ENCODE measurements around the gene KLRC3.
A peak's percentile ranks its signal among the peaks of the same experiment; 100 is the strongest.
"Not testable (repeated sequence)": the region's sequence is repeated elsewhere in the genome, so short reads cannot be mapped to it uniquely, and the experiment has no call there.

The KLRC3 gene

DNA sequence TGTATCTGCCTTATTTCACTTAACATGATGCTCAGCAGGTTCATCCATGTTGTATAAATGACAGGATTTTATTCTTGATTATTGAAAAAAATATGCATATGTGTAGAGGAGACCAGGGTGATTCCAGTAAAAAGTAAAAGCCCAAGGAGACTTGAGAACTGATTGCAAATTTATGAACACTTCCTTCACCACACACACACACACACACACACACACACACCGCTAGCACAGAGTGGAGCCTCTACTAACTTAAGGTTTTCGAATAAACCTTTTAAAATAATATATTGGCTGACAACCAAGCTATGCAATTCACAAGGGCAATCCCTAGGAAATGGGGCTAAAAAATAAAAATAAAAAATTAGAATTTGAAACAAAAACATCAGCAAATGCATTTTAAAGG, 22.2 kb downstream of the KLRC3 start:
- no peak for DNase-seq

DNA sequence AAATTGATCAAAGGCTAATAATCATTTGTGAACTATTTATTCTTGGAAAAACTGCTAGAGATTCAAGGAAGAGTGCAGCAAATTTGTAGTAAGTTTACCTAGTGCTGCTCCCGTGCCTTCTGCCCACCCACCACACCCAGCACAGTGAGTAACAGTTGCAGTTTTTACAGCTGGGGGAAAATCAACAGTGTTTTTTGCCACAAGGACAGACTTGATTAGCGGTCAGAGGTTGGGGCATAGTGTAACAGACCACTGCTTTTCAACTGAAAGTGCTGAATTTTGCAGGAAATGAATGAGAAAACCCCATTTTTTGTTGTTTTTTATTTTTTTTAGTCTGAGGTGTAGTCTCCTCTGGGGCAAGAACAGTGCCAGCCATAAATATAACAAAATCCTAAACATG, 23.1 kb downstream of the KLRC3 start:
- no peak for DNase-seq

- not testable (repeated sequence) for DNase-seq
Observed at GRCh38 chr12:10396176-10396575, 24.2 kb downstream of the KLRC3 start.

DNA sequence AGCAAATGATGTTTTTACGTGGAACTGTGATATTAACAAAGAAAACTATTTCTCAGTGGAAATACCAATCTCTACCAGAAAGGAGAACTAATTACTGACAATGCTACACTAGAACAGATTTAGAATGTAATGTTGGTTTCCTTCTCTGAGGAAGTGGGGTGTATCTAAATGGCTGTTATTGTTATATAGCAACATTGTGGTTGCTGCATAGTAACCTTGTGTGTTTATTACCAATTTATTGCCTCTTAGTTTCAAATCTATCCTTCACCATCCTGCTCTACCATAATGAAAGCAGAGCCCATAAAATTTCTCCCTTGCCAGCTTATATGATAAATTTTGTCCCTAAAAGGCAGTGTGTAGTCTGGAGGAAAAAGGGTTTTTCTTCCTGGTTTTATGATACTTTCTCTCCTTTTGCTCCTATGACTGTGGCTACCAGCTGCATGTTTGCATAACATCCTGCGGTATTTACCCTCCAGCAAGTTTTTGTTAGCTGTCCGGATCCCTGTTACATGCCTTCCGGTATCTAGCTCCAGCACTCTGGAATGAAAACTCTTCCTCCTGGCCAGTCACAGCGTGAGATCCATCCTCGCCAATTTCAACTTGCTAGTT, 24.9 kb downstream of the KLRC3 start:
- DNase-seq: peak; percentile 46

- not testable (repeated sequence) for DNase-seq
Observed at GRCh38 chr12:10394531-10395152, 25.8 kb downstream of the KLRC3 start.

DNA sequence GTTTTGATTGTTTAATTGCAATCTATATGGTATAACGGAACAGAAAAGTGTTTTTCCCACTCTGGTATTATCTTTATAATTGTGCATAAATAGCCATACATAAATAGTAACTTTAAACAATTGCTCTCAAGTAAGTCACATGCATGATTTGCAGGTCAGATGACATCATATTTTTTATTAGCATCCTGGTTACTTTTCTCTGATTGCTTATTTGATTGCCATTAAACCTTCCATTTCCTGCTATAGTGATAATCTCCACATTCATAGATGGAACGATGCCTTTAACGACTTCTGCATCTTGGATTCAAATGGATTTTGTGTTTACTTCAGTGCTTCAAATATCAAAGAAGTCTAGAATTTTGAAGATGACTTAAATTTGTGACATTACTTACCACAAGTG, 27.1 kb downstream of the KLRC3 start:
- DNase-seq: no peak

DNA sequence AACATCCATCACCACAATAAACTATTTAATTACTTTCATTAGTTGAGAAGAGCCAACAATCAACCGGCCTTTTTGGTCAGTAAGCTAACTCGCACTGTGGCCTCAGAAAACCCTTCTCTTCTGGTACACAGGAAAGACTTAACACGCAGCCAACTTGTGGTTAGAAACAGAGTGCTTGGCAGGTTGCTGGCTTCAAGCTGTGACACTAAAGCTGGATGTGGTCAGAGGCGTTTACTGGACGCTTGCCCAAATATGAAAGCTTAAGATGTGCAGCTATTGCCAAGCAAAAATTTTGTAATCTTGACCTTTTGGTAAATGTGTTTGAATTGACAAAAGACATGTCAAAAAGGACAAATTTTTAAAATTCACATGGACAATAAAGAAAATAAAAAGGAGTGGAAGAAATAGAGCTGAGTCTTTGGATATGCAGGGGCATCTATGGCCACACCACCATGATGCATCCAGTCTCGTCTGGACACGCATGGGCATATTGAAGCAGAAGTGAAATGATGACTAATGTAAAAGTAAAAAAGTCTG, 27.9 kb downstream of the KLRC3 start:
- peak; percentile 55 for DNase-seq

GRCh38 chr12:10390991-10391390, 29.4 kb downstream of the KLRC3 start:
- DNase-seq: not testable (repeated sequence)

DNA sequence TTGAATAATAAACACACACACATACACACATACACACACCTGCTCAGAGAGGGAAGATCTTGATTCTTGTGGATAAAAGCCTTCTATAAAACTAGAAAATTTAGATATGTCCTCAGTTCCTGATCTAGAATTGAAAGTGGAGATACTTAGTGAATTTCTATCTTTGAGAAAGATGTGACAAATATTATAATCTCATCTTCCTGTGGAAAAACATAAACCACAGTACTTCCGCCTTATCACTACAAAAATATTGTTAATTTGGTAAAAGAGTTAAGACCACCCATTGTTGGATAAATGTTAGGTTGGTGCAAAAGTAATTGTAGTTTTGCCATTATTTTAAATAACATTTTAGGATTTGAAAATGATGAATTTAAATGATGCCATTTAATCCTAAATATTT, 30.5 kb downstream of the KLRC3 start, which contains the start of gene KLRK1:
Gene KLRK1 (minus strand): TSS at position 138 of the 400 bp plus-strand sequence. CDS start 1,231 bp downstream, outside the sequence.
- no peak for DNase-seq

- DNase-seq: no peak
Observed at GRCh38 chr12:10388624-10389413, 31.6 kb downstream of the KLRC3 start.

- DNase-seq: not testable (repeated sequence)
Observed at GRCh38 chr12:10387498-10387897, 32.9 kb downstream of the KLRC3 start.

- DNase-seq: no peak
Observed at GRCh38 chr12:10386857-10387256, 33.5 kb downstream of the KLRC3 start.

- no peak for DNase-seq
Observed at GRCh38 chr12:10385166-10385613, 35.2 kb downstream of the KLRC3 start.

DNA sequence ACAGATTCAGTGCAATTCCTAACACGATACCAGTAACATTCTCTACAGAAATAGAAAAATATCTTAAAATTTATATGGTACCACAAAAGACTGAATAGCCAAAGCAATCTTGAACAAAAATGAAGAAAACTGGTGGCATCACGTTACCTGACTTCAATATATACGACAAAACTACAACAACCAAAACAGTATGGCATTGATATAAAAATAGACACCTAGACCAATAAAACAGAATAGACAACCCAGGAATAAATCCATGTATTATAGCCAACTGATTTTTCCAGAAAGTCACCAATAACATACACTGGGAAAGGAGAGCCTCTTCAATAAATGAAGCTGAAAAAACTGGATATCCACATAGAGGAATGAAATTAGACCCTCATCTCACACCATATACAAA, 36.2 kb downstream of the KLRC3 start:
- no peak for DNase-seq

DNA sequence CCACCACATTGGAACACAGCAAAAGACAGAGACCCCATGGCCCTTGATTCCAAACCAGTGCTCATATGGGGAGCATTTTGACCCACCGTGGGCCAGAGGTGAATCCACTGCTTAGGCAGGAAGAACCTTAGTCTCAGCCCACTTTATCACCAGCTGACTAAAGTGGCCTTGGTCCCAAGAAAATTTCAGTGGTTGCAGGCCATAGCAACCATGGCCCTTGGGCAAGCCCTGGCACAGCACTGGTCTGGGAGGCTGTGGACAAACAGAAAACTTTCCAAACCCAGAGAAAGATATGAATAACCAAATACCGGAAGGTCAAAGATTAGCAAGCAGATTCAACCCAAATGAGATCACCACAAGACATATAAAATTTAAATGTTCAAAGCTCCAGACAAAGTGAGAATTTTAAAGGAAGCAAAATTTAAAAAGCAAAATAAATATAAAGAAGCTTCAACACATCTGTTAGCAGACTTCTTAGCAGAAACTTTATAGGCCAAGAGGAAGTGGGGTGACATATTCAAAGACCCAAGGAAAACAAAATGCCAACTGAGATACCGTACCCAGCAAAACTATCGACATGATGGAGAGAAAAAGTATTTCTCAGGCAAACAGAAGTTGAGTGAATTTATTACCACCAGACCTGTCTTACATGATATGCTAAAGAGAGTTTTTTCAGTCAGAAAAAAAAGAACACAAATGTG, 38.3 kb downstream of the KLRC3 start:
- no peak for DNase-seq

DNA sequence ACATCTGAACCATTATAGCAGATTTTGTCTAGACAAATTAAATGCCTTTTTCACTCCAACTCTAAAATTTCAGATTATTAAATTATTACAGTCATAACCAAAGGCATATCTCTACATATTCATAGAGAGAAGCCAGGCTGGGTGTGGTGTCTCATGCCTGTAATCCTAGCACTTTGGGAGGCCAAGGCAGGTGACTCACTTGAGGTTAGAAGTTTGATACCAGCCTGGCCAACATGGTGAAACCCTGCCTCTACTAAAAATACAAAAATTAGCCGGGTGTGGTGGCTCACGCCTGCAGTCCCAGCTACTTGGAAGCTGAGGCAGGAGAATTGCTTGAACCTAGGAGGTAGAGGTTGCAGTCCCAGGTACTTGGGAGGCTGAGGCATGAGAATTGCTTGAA, 41.7 kb downstream of the KLRC3 start:
- not testable (repeated sequence) for DNase-seq

- no peak for DNase-seq
Observed at GRCh38 chr12:10374624-10375018, 45.8 kb downstream of the KLRC3 start.

DNA sequence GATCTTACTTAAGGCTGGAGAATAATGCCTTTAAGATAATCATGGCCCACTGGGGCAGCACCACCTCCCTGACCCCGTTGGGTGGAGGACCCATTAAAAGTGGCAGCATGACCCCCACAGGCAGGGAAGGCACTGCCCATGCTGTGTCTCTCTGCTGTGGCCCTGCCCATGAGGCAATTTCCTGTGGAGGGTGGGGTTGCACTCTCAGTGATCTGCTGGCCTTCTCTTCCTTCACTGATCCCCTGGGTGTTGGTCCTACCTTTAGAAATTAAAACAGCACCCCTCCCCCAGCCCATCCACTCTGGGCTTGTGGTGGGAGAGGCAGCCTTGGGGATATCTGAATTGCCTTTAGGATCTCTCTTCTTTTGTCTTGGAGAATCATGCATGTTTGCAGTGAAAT, 47.8 kb downstream of the KLRC3 start:
- no peak for DNase-seq

DNA sequence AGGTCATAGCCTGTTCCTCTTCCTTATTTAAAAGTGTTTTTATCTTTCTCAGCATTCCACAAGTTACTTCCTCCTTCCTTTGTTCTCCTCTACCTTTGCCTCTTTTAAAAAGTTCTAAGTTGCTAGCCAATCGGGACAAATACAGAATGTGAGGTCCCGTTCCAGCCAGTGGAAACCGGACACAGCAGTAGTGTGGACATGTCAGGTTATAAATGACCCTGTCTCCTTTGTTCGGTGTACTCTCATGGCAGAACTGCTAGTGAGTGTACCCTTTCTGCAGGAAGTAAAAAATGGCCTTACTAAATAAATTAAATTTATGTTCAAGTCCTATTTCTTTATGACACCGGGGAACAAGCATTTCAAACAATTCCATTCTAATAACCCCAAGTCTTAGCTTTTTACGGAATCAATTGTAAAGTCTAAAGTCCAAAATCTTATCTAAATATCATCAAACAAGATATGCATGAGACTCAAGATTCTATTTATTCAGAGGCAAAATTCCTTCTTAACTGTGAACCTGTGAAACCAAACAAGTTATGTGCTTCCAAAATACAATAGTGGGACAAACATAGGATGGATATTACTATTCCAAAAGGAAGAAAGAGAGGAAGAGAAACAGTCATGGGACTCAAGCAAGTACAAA, 48.4 kb downstream of the KLRC3 start:
- DNase-seq: not testable (repeated sequence)

- no peak for DNase-seq
Observed at GRCh38 chr12:10369557-10370415, 50.6 kb downstream of the KLRC3 start.

Measured in NCI-H2081 treated with DMSO at 0.1 percent for 48 hours (cell line).